GM12878 (cell line): Measurements from ENCODE around the gene CTNNA1. TPM values are rescaled to one million over a fixed set of nuclear protein-coding genes. Genes with fewer than 3 reads are reported as not detected.

Source experiments
- ATAC-seq: fragments of 200-7000 bp; cut with Tn5 transposase; 3 replicates; pipeline ENCODE4 v1.9.1; 2020; ENCODE audit warnings: mild to moderate bottlenecking, moderate library complexity
- BruUV-seq: library from RNA; stranded (reverse); fragments of 400-500 nt; replicated peaks from 2 replicates; lab custom pipeline; 2021; lab: Mats Ljungman, UMichigan
- CTCF ChIA-PET: fragments of 300-600 bp; sonication (Branson Sonifier 250); formaldehyde crosslinking; extraction: SDS; loops from one replicate; lab custom pipeline; 2021; ENCODE audit warnings: inconsistent platforms; lab: Yijun Ruan, JAX
- POLR2A ChIA-PET: fragments of 350-600 bp; formaldehyde crosslinking; extraction: SDS; loops from one replicate; lab custom pipeline; 2021; ENCODE audit warnings: inconsistent platforms; lab: Charles Lee
- RAD21 ChIA-PET: fragments of 300-600 bp; sonication (Branson Sonifier 250); formaldehyde crosslinking; loops from one replicate; lab custom pipeline; 2023; ENCODE audit warnings: antibody characterized with exemption; ENCODE audit not compliant: unreplicated experiment; lab: Charles Lee
- SMC1A ChIA-PET: fragments of 300-600 bp; sonication (Branson Sonifier 250); formaldehyde crosslinking; loops from one replicate; lab custom pipeline; 2023; ENCODE audit not compliant: unreplicated experiment, uncharacterized antibody; lab: Charles Lee
- DNase-seq: peaks from one replicate; pipeline ENCODE4 v3.0.0-alpha.2; 2011; ENCODE audit warnings: low read depth, low spot score
- FAIRE-seq: peaks from 3 replicates; lab custom pipeline; 2011; peaks lifted over from hg19 to GRCh38; lab: Jason Lieb, UNC
- H2AFZ ChIP-seq: 2 replicates; pipeline ENCODE4 v1.6.0; 2011; ENCODE audit warnings: low read depth, low read length, control low read depth; ENCODE audit not compliant: control insufficient read depth
- H3K27ac ChIP-seq: 2 replicates; pipeline ENCODE4 v1.5.1; 2011; ENCODE audit warnings: control low read depth; ENCODE audit not compliant: control insufficient read depth, insufficient read depth
- H3K27me3 ChIP-seq, 2 experiments: replicated peaks in 1 of 2; 2 replicates each; pipeline versions ENCODE4 v1.6.0 to v1.6.1; 2011; ENCODE audit warnings: low read length in 1 of 2; ENCODE audit not compliant: control insufficient read depth in 2 of 2, insufficient read depth in 2 of 2
- H3K36me3 ChIP-seq, 2 experiments: 2 replicates each; pipeline ENCODE4 v1.5.1; 2011; ENCODE audit warnings: low read length in 1 of 2; ENCODE audit not compliant: control insufficient read depth in 2 of 2, insufficient read depth in 2 of 2
- H3K4me1 ChIP-seq: 2 replicates; pipeline ENCODE4 v1.6.1; 2011; ENCODE audit warnings: mild to moderate bottlenecking, low read length, moderate library complexity, mixed read lengths; ENCODE audit not compliant: control insufficient read depth, insufficient read depth
- H3K4me2 ChIP-seq: 2 replicates; pipeline ENCODE4 v1.6.0; 2011; ENCODE audit warnings: control low read depth; ENCODE audit not compliant: control insufficient read depth, insufficient read depth
- H3K4me3 ChIP-seq: fragments of 200-600 bp; sonication (generic); 2 replicates; pipeline ENCODE4 v1.5.1; 2016
- H3K79me2 ChIP-seq: 2 replicates; pipeline ENCODE4 v1.6.0; 2011; ENCODE audit warnings: low read length; ENCODE audit not compliant: control insufficient read depth, insufficient read depth
- H3K9ac ChIP-seq: 2 replicates; pipeline ENCODE4 v1.8.0; 2011; ENCODE audit warnings: low read length, control low read depth, mixed read lengths; ENCODE audit not compliant: control insufficient read depth, insufficient read depth
- H3K9me3 ChIP-seq: replicated peaks from 3 replicates; pipeline ENCODE4 v1.5.1; 2011; ENCODE audit warnings: mild to moderate bottlenecking, low read length; ENCODE audit not compliant: control insufficient read depth, insufficient read depth
- H4K20me1 ChIP-seq: 2 replicates; pipeline ENCODE4 v1.6.0; 2011; ENCODE audit not compliant: control insufficient read depth, insufficient read depth
- E4F1 ChIP-seq: fragments of 450-650 bp; IDR thresholded peaks from 2 replicates; pipeline ENCODE4 v1.6.1; 2018; ENCODE audit warnings: borderline replicate concordance, mild to moderate bottlenecking; ENCODE audit not compliant: partially characterized antibody
- EP300 ChIP-seq, 2 experiments: fragments of 150-350 bp in 1 of 2; IDR thresholded peaks; 2 replicates each; pipeline ENCODE4 v1.6.1; 2011 to 2012; ENCODE audit warnings: low read depth in 2 of 2, low read length in 2 of 2, borderline replicate concordance in 1 of 2, improper control_type of control experiment in 1 of 2, inconsistent platforms in 1 of 2; ENCODE audit not compliant: control insufficient read depth in 1 of 2
- JUNB ChIP-seq: IDR thresholded peaks from 2 replicates; pipeline ENCODE4 v1.6.1; 2016; ENCODE audit warnings: antibody characterized with exemption, mild to moderate bottlenecking
- MYB ChIP-seq: fragments of 150-350 bp; IDR thresholded peaks from 2 replicates; pipeline ENCODE4 v1.6.1; 2014; ENCODE audit warnings: mild to moderate bottlenecking, low read depth, low read length, borderline replicate concordance
- RBBP5 ChIP-seq: fragments of 200-600 bp; sonication (generic); conservative IDR thresholded peaks from 2 replicates; pipeline ENCODE4 v1.6.1; 2016
- TCF12 ChIP-seq: IDR thresholded peaks from 2 replicates; pipeline ENCODE4 v1.6.1; 2011; ENCODE audit warnings: low read depth, mild to moderate bottlenecking, low read length
- USF1 ChIP-seq: IDR thresholded peaks from 2 replicates; pipeline ENCODE4 v1.6.1; 2011; ENCODE audit warnings: borderline replicate concordance, low read depth, mild to moderate bottlenecking, moderate library complexity, mixed read lengths, low read length; ENCODE audit not compliant: insufficient read depth; ENCODE audit errors: extremely low read length
- ZBTB11 ChIP-seq: fragments of 450-650 bp; formaldehyde crosslinking; IDR thresholded peaks from 2 replicates; pipeline ENCODE4 v1.5.0; 2022; ENCODE audit warnings: mild to moderate bottlenecking, missing genetic modification characterization
- ZNF217 ChIP-seq: fragments of 450-650 bp; IDR thresholded peaks from 2 replicates; pipeline ENCODE4 v1.6.1; 2017; ENCODE audit warnings: antibody characterized with exemption, mild to moderate bottlenecking
- WGBS: methylation state at CpG from one replicate; pipeline ENCODE4 v1.1.6; 2016; ENCODE audit warnings: low lambda C conversion rate; ENCODE audit not compliant: insufficient replicate concordance, insufficient coverage; ENCODE audit errors: missing lambda C conversion rate; 5-methylcytosine and 5-hydroxymethylcytosine counted together
- in situ Hi-C: fragments of 300-500 bp; cut with MboI; formaldehyde crosslinking; loops from 9 replicates; pipeline ENCODE4 v1.14.3; 2018; ENCODE audit warnings: mixed read lengths
- intact Hi-C: fragments of 100-400 bp; cut with micrococcal nuclease; formaldehyde crosslinking; loops from one replicate; pipeline ENCODE4 v1.14.2; 2022; ENCODE audit not compliant: unreplicated experiment
- polyA plus RNA-seq, 11 experiments: library from polyadenylated mRNA; depleted of rRNA in 4 of 11; unstranded in 6 of 11; stranded (reverse) in 5 of 11; fragments of >200 nt; fragmentation: Nextera tagmentation in 4 of 11; fragmentation: Illumina TruSeq in 1 of 11; extraction: Ambion mirVana in 4 of 11; extraction: Trizol in 1 of 11; gene quantifications; 1 replicate in 1 of 11; 2 replicates in 10 of 11; pipeline versions ENCODE4 v1.2.1 to v1.2.3, GENCODE V29; 2011 to 2016; ENCODE audit warnings: inconsistent platforms in 2 of 11, missing spikeins in 2 of 11, low read depth in 1 of 11
- total RNA-seq, 4 experiments: library from RNA; depleted of rRNA in 3 of 4; stranded (reverse); fragments of >200 nt in 3 of 4; fragmentation: Illumina TruSeq in 1 of 4; extraction: Trizol in 1 of 4; gene quantifications; 2 replicates each; pipeline versions ENCODE4 v1.2.1 to v1.2.3, GENCODE V29; 2013 to 2021
- TF ChIP-seq, protein P1 (sequence below), 3 experiments: IDR thresholded peaks in 2 of 3; conservative IDR thresholded peaks in 1 of 3; 2 replicates each; pipeline ENCODE4 v1.5.1; 2011; ENCODE audit warnings: low read depth in 3 of 3, low read length in 3 of 3, mild to moderate bottlenecking in 3 of 3, control low read depth in 2 of 3, moderate library complexity in 2 of 3, inconsistent platforms in 1 of 3, mixed read lengths in 1 of 3; ENCODE audit not compliant: control insufficient read depth in 2 of 3, insufficient read depth in 1 of 3; ENCODE audit errors: extremely low read depth in 1 of 3
- TF ChIP-seq, protein P2 (sequence below): IDR thresholded peaks from 2 replicates; pipeline ENCODE4 v1.6.1; 2012; ENCODE audit warnings: mild to moderate bottlenecking, low read depth, low read length

Gene CTNNA1
- total and polyA plus RNA-seq, 10 of the 15 experiments (the other 5 are each of a cell fraction or from before 2014, with no cell fraction given) = 32.6 to 104 (median 57.7) TPM

- Histone ChIP-seq H3K27me3 (no peaks in the 10 kb centered on the region), H3K9ac (no peak overlapping the region), H3K36me3 (no peaks in the 10 kb centered on the region; a peak in 1 of 4 replicates), H3K4me2 (no peak overlapping the region), H3K4me3 (no peak overlapping the region), H2AFZ (no peak overlapping the region), H3K79me2 (no peaks in the 10 kb centered on the region), H3K9me3 (no peaks in the 10 kb centered on the region), H3K4me1 (no peaks in the 10 kb centered on the region), H3K27ac (no peak overlapping the region), H4K20me1 (no peaks in the 10 kb centered on the region)
- intact Hi-C loops = no loop called here
- ChIA-PET CTCF (no interaction called here), RAD21 (no interaction called here), SMC1A (no interaction called here), POLR2A (no interaction called here)
- FAIRE-seq (no peak), ATAC-seq (no peak), DNase-seq (no peak)
- in situ Hi-C loops = no loop called here
- BruUV-seq = no TSS peak
- WGBS = 45% methylated on average over 4 of the region's 4 CpGs
- no peak for TF ChIP-seq ZBTB11 (CRISPR knock-in tag)
- no peak for TF ChIP-seq TCF12
- no peak for TF ChIP-seq RBBP5
- no peak for TF ChIP-seq E4F1
- TF ChIP-seq, protein P1, sequence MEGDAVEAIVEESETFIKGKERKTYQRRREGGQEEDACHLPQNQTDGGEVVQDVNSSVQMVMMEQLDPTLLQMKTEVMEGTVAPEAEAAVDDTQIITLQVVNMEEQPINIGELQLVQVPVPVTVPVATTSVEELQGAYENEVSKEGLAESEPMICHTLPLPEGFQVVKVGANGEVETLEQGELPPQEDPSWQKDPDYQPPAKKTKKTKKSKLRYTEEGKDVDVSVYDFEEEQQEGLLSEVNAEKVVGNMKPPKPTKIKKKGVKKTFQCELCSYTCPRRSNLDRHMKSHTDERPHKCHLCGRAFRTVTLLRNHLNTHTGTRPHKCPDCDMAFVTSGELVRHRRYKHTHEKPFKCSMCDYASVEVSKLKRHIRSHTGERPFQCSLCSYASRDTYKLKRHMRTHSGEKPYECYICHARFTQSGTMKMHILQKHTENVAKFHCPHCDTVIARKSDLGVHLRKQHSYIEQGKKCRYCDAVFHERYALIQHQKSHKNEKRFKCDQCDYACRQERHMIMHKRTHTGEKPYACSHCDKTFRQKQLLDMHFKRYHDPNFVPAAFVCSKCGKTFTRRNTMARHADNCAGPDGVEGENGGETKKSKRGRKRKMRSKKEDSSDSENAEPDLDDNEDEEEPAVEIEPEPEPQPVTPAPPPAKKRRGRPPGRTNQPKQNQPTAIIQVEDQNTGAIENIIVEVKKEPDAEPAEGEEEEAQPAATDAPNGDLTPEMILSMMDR (IDR thresholded peaks at IDR 0.05 in 2 of 3, conservative IDR thresholded peaks at IDR 0.05 in 1 of 3; ENCODE audit: control insufficient read depth in 2 of 3, extremely low read depth in 1 of 3, insufficient read depth in 1 of 3, low read depth in 3 of 3, low read length in 3 of 3) = no peak
- TF ChIP-seq EP300 (IDR thresholded peaks at IDR 0.05; ENCODE audit: borderline replicate concordance in 1 of 2, control insufficient read depth in 1 of 2, low read depth in 2 of 2, low read length in 2 of 2) = no peak
- TF ChIP-seq USF1 = no peak
- TF ChIP-seq ZNF217 = no peak
- no peak for TF ChIP-seq JUNB
- TF ChIP-seq, protein P2, sequence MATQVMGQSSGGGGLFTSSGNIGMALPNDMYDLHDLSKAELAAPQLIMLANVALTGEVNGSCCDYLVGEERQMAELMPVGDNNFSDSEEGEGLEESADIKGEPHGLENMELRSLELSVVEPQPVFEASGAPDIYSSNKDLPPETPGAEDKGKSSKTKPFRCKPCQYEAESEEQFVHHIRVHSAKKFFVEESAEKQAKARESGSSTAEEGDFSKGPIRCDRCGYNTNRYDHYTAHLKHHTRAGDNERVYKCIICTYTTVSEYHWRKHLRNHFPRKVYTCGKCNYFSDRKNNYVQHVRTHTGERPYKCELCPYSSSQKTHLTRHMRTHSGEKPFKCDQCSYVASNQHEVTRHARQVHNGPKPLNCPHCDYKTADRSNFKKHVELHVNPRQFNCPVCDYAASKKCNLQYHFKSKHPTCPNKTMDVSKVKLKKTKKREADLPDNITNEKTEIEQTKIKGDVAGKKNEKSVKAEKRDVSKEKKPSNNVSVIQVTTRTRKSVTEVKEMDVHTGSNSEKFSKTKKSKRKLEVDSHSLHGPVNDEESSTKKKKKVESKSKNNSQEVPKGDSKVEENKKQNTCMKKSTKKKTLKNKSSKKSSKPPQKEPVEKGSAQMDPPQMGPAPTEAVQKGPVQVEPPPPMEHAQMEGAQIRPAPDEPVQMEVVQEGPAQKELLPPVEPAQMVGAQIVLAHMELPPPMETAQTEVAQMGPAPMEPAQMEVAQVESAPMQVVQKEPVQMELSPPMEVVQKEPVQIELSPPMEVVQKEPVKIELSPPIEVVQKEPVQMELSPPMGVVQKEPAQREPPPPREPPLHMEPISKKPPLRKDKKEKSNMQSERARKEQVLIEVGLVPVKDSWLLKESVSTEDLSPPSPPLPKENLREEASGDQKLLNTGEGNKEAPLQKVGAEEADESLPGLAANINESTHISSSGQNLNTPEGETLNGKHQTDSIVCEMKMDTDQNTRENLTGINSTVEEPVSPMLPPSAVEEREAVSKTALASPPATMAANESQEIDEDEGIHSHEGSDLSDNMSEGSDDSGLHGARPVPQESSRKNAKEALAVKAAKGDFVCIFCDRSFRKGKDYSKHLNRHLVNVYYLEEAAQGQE = no peak
- TF ChIP-seq MYB = no peak
Measured at GRCh38 chr5:138918686-138919085, 165.5 kb downstream of the CTNNA1 start.
